K562 (cell line): Measurements from ENCODE around the gene GMPR. TPM values are rescaled to one million over a fixed set of nuclear protein-coding genes. Genes with fewer than 3 reads are reported as not detected.

Source experiments
- ATAC-seq: fragments of 200-7000 bp; cut with Tn5 transposase; 3 replicates; pipeline ENCODE4 v1.9.1; 2020; ENCODE audit warnings: moderate library complexity
- BruUV-seq: library from RNA; stranded (reverse); fragments of 400-500 nt; replicated peaks from 2 replicates; lab custom pipeline; 2021; lab: Mats Ljungman, UMichigan
- CTCF ChIA-PET: fragments of 300-600 bp; formaldehyde crosslinking; extraction: SDS; loops from one replicate; lab custom pipeline; 2021; ENCODE audit warnings: low intra/inter-chr PET ratio; lab: Yijun Ruan, JAX
- POLR2A ChIA-PET: fragments of 300-600, 350-650 bp; sonication (Branson Sonifier 250); formaldehyde crosslinking; extraction: SDS; loops from one replicate; lab custom pipeline; 2021; ENCODE audit warnings: antibody characterized with exemption, inconsistent platforms; lab: Yijun Ruan, JAX
- DNase-seq, 4 experiments: peaks; one replicate each; pipeline versions ENCODE4 v3.0.0 to v3.0.0-alpha.2; 2011 to 2018; ENCODE audit warnings: low spot score in 3 of 4, mixed read lengths in 3 of 4; ENCODE audit errors: extremely low read depth in 1 of 4
- FAIRE-seq: peaks from 2 replicates; lab custom pipeline; 2011; peaks lifted over from hg19 to GRCh38; lab: Jason Lieb, UNC
- H2AFZ ChIP-seq: 2 replicates; pipeline ENCODE4 v1.6.0; 2011; ENCODE audit warnings: low read depth, low read length, control low read depth, inconsistent platforms
- H3K27ac ChIP-seq: fragments of 200-600 bp; 3 replicates; pipeline ENCODE4 v1.8.0; 2011; ENCODE audit warnings: low read depth, mild to moderate bottlenecking, control low read depth, inconsistent platforms, low read length, moderate library complexity, mixed read lengths; ENCODE audit errors: extremely low read depth
- H3K27me3 ChIP-seq, 2 experiments: fragments of 300-600 bp in 1 of 2; 2 replicates in 1 of 2; 3 replicates in 1 of 2; pipeline versions ENCODE4 v1.6.0 to v1.8.0; 2011; ENCODE audit warnings: inconsistent platforms in 2 of 2, low read length in 2 of 2, mild to moderate bottlenecking in 1 of 2, mixed read lengths in 1 of 2, moderate library complexity in 1 of 2; ENCODE audit not compliant: control insufficient read depth in 2 of 2, insufficient read depth in 2 of 2
- H3K36me3 ChIP-seq: fragments of 300-600 bp; 3 replicates; pipeline ENCODE4 v1.8.0; 2011; ENCODE audit warnings: mild to moderate bottlenecking, low read length, inconsistent platforms; ENCODE audit not compliant: control insufficient read depth, insufficient read depth
- H3K4me1 ChIP-seq, 2 experiments: fragments of 200-600 bp in 1 of 2; replicated peaks in 1 of 2; 2 replicates in 1 of 2; 3 replicates in 1 of 2; pipeline versions ENCODE4 v1.5.1 to v1.8.0; 2011; ENCODE audit warnings: inconsistent platforms in 2 of 2, low read length in 2 of 2, mild to moderate bottlenecking in 1 of 2, mixed read lengths in 1 of 2, moderate library complexity in 1 of 2; ENCODE audit not compliant: control insufficient read depth in 2 of 2, insufficient read depth in 2 of 2
- H3K4me2 ChIP-seq: 2 replicates; pipeline ENCODE4 v1.6.1; 2011; ENCODE audit warnings: low read length, control low read depth, inconsistent platforms, mixed read lengths; ENCODE audit not compliant: insufficient read depth
- H3K4me3 ChIP-seq: fragments of 200-600 bp; sonication (generic), shearing (Covaris generic); 2 replicates; pipeline ENCODE4 v1.5.1; 2016; ENCODE audit warnings: control low read depth, inconsistent platforms
- H3K79me2 ChIP-seq: fragments of 200-600 bp; 3 replicates; pipeline ENCODE4 v1.8.0; 2011; ENCODE audit warnings: low read length, inconsistent platforms; ENCODE audit not compliant: control insufficient read depth, insufficient read depth
- H3K9ac ChIP-seq, 2 experiments: 2 replicates each; pipeline versions ENCODE4 v1.6.0 to v1.6.1; 2011; ENCODE audit warnings: low read depth in 2 of 2, low read length in 2 of 2, control low read depth in 1 of 2, inconsistent platforms in 1 of 2, mild to moderate bottlenecking in 1 of 2, mixed read lengths in 1 of 2; ENCODE audit not compliant: insufficient read depth in 1 of 2
- H3K9me1 ChIP-seq: one replicate; pipeline ENCODE4 v1.6.0; 2011; ENCODE audit warnings: inconsistent platforms, mild to moderate bottlenecking, low read length, moderate library complexity; ENCODE audit not compliant: control insufficient read depth, insufficient read depth
- H3K9me3 ChIP-seq: replicated peaks from 2 replicates; pipeline ENCODE4 v1.5.1; 2011; ENCODE audit warnings: low read depth, low read length, inconsistent platforms; ENCODE audit not compliant: control insufficient read depth, insufficient read depth
- H4K20me1 ChIP-seq: replicated peaks from 2 replicates; pipeline ENCODE4 v1.6.1; 2011; ENCODE audit warnings: low read length, inconsistent platforms, mixed read lengths; ENCODE audit not compliant: control insufficient read depth, insufficient read depth
- AFF4 ChIP-seq: sonication (generic); formaldehyde crosslinking; IDR thresholded peaks from 2 replicates; pipeline ENCODE4 v1.8.0; 2023; ENCODE audit warnings: mild to moderate bottlenecking, missing genetic modification reagents
- CAMTA2 ChIP-seq: fragments of 250-450 bp; sonication (Bioruptor Pico); conservative IDR thresholded peaks from 2 replicates; pipeline ENCODE4 v1.5.1; 2022
- CBFA2T2 ChIP-seq: fragments of 450-650 bp; conservative IDR thresholded peaks from 2 replicates; pipeline ENCODE4 v1.6.1; 2017; ENCODE audit warnings: mild to moderate bottlenecking
- CBFA2T3 ChIP-seq: fragments of 450-650 bp; IDR thresholded peaks from 2 replicates; pipeline ENCODE4 v1.6.1; 2017
- FOSL1 ChIP-seq: fragments of 200-800 bp; sonication (Bioruptor generic); conservative IDR thresholded peaks from 2 replicates; pipeline ENCODE4 v1.6.1; 2016; ENCODE audit warnings: missing genetic modification characterization, missing compliant biosample characterization
- GATAD2A ChIP-seq: fragments of 450-650 bp; IDR thresholded peaks from 2 replicates; pipeline ENCODE4 v1.6.1; 2017
- KLF16 ChIP-seq: IDR thresholded peaks from 2 replicates; pipeline ENCODE4 v1.6.1; 2016; ENCODE audit warnings: antibody characterized with exemption
- LCOR ChIP-seq: sonication (generic); formaldehyde crosslinking; IDR thresholded peaks from 2 replicates; pipeline ENCODE4 v1.8.0; 2022; ENCODE audit warnings: mild to moderate bottlenecking, missing genetic modification reagents
- RCOR1 ChIP-seq, 2 experiments: IDR thresholded peaks; 2 replicates each; pipeline ENCODE4 v1.6.1; 2012; ENCODE audit warnings: low read depth in 2 of 2, low read length in 2 of 2, borderline replicate concordance in 1 of 2, improper control_type of control experiment in 1 of 2
- SMC3 ChIP-seq: conservative IDR thresholded peaks from 2 replicates; pipeline ENCODE4 v1.6.1; 2011; ENCODE audit warnings: low read depth, low read length, improper control_type of control experiment; ENCODE audit not compliant: insufficient read depth
- TCF3 ChIP-seq: sonication (generic); formaldehyde crosslinking; IDR thresholded peaks from 2 replicates; pipeline ENCODE4 v1.4.0; 2020; ENCODE audit warnings: mild to moderate bottlenecking, missing genetic modification reagents
- TEAD4 ChIP-seq, 2 experiments: sonication (generic) in 1 of 2; formaldehyde crosslinking in 1 of 2; IDR thresholded peaks; 2 replicates each; pipeline versions ENCODE4 v1.6.1 to v1.8.0; 2012 to 2022; ENCODE audit warnings: borderline replicate concordance in 1 of 2, inconsistent platforms in 1 of 2, low read length in 1 of 2, mild to moderate bottlenecking in 1 of 2, missing genetic modification reagents in 1 of 2
- TFE3 ChIP-seq: fragments of 450-650 bp; formaldehyde crosslinking; IDR thresholded peaks from 2 replicates; pipeline ENCODE4 v1.4.0; 2020; ENCODE audit warnings: mild to moderate bottlenecking, mixed read lengths
- ZBTB17 ChIP-seq: fragments of 450-650 bp; formaldehyde crosslinking; IDR thresholded peaks from 2 replicates; pipeline ENCODE4 v1.4.0; 2020; ENCODE audit warnings: mild to moderate bottlenecking
- WGBS: fragments of 100-300 bp; shearing (Covaris generic); methylation state at CpG from one replicate; pipeline ENCODE4 v1.1.6; 2016; ENCODE audit warnings: low coverage, mixed read lengths; ENCODE audit not compliant: insufficient coverage; ENCODE audit errors: missing lambda C conversion rate; 5-methylcytosine and 5-hydroxymethylcytosine counted together
- in situ Hi-C: fragments of 300-500 bp; cut with MboI; formaldehyde crosslinking; loops from 4 replicates; pipeline ENCODE4 v1.15.0; 2018; ENCODE audit warnings: inconsistent platforms, mixed read lengths
- intact Hi-C: fragments of 100-400 bp; cut with micrococcal nuclease; formaldehyde crosslinking; loops from 2 replicates; pipeline ENCODE4 v1.14.2; 2022
- polyA plus RNA-seq, 8 experiments: library from polyadenylated mRNA; depleted of rRNA in 4 of 8; stranded (reverse) in 5 of 8; unstranded in 3 of 8; fragments of >200 nt; fragmentation: Nextera tagmentation in 2 of 8; fragmentation: Illumina TruSeq in 1 of 8; extraction: Ambion mirVana in 2 of 8; extraction: Trizol in 1 of 8; gene quantifications; 2 replicates each; pipeline versions ENCODE4 v1.2.1 to v1.2.3, GENCODE V29; 2011 to 2014; ENCODE audit warnings: inconsistent platforms in 1 of 8, missing spikeins in 1 of 8
- total RNA-seq, 7 experiments: library from RNA; depleted of rRNA in 6 of 7; stranded (reverse); fragments of >200 nt in 6 of 7; fragmentation: Illumina TruSeq in 2 of 7; extraction: Trizol in 2 of 7; gene quantifications; 2 replicates each; pipeline versions ENCODE4 v1.2.1 to v1.2.3, GENCODE V29; 2011 to 2021; ENCODE audit warnings: low replicate concordance in 1 of 7
- TF ChIP-seq, protein P1 (sequence below): IDR thresholded peaks from 2 replicates; pipeline ENCODE4 v1.6.1; 2011; ENCODE audit warnings: borderline replicate concordance, low read depth, mild to moderate bottlenecking, moderate library complexity, low read length; ENCODE audit not compliant: insufficient read depth, poor library complexity, severe bottlenecking

GMPR gene
- total and polyA plus RNA-seq, 9 of the 15 experiments (the other 6 are each of a cell fraction or from before 2014, with no cell fraction given), result 34.6 to 83.7 (median 49.8) TPM

GRCh38 chr6:16252686-16253299 is 14.4 kb downstream of the GMPR start:
- BruUV-seq, result no TSS peak
- intact Hi-C loops, result no loop called here
- Histone ChIP-seq H3K9me1 (no peaks in the 10 kb centered on the region), H3K9me3 (no peaks in the 10 kb centered on the region), H3K36me3 (peaks cover 88% of the 10 kb centered on the region), H3K27ac (no peak overlapping the region), H3K4me1 (peaks cover 0 to 11% of the 10 kb centered on the region in 2 experiments; a peak in 3 of 5 replicates), H3K79me2 (no peaks in the 10 kb centered on the region), H2AFZ (no peak overlapping the region), H4K20me1 (0 out of 2 replicates have a peak, but pooled peaks cover 3% of the 10 kb centered on the region), H3K4me2 (no peak overlapping the region), H3K4me3 (no peak overlapping the region), H3K27me3 (no peaks in the 10 kb centered on the region), H3K9ac (no peak overlapping the region; a peak in 1 of 4 replicates)
- ATAC-seq (peak; percentile 44), DNase-seq (peak in 2 of 4 experiments; percentile 63 to 65), FAIRE-seq (no peak)
- ChIA-PET CTCF (no interaction called here), POLR2A (interaction anchor here (4.1 to 7.6 kb wide), 2 partner anchors 13 to 14 kb away, joined by 18 to 97 read pairs; partner anchors contain the start of gene GMPR)
- in situ Hi-C loops, result no loop called here
- 38% methylated on average over 2 of the region's 2 CpGs for WGBS
- TF ChIP-seq TEAD4 (IDR thresholded peaks at IDR 0.05; ENCODE audit: low read length) (peak; percentile 65), TEAD4 (CRISPR knock-in tag; IDR thresholded peaks at IDR 0.05; ENCODE audit: borderline replicate concordance) (no peak), KLF16 (peak; percentile 15; the same call in 1 of the 2 replicates), GATAD2A (no peak), FOSL1 (0 out of 2 replicates have a peak, but pooled peaks have one; percentile 23), RCOR1 (IDR thresholded peaks at IDR 0.05; ENCODE audit: borderline replicate concordance in 1 of 2, low read depth in 2 of 2, low read length in 2 of 2) (peak in 1 of 2 experiments; percentile 71; a peak in 1 of 4 replicates), TFE3 (no peak), CBFA2T3 (peak; percentile 69), AFF4 (CRISPR knock-in tag) (no peak), CBFA2T2 (peak; percentile 56; the same call in 1 of the 2 replicates), ZBTB17 (CRISPR knock-in tag) (no peak), TCF3 (CRISPR knock-in tag) (peak; percentile 64; the same call in 1 of the 2 replicates), SMC3 (no peak), CAMTA2 (CRISPR knock-in tag) (no peak), LCOR (CRISPR knock-in tag) (no peak)
- TF ChIP-seq, protein P1, sequence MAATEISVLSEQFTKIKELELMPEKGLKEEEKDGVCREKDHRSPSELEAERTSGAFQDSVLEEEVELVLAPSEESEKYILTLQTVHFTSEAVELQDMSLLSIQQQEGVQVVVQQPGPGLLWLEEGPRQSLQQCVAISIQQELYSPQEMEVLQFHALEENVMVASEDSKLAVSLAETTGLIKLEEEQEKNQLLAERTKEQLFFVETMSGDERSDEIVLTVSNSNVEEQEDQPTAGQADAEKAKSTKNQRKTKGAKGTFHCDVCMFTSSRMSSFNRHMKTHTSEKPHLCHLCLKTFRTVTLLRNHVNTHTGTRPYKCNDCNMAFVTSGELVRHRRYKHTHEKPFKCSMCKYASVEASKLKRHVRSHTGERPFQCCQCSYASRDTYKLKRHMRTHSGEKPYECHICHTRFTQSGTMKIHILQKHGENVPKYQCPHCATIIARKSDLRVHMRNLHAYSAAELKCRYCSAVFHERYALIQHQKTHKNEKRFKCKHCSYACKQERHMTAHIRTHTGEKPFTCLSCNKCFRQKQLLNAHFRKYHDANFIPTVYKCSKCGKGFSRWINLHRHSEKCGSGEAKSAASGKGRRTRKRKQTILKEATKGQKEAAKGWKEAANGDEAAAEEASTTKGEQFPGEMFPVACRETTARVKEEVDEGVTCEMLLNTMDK, result no peak
